ENCODE measurements around the gene VWA5B1. TPM values are rescaled to one million over a fixed set of nuclear protein-coding genes. Genes with fewer than 3 reads are reported as not detected.

The VWA5B1 gene
- total RNA-seq, 1 donor from 2014 or later: not detected

GRCh38 chr1:20252587-20252986, 38.1 kb upstream of the VWA5B1 start:
- DNase-seq (ENCODE audit: low spot score in 2 of 2): no peak
- no peak overlapping the region for H3K4me3 ChIP-seq
- TF ChIP-seq, protein P1, sequence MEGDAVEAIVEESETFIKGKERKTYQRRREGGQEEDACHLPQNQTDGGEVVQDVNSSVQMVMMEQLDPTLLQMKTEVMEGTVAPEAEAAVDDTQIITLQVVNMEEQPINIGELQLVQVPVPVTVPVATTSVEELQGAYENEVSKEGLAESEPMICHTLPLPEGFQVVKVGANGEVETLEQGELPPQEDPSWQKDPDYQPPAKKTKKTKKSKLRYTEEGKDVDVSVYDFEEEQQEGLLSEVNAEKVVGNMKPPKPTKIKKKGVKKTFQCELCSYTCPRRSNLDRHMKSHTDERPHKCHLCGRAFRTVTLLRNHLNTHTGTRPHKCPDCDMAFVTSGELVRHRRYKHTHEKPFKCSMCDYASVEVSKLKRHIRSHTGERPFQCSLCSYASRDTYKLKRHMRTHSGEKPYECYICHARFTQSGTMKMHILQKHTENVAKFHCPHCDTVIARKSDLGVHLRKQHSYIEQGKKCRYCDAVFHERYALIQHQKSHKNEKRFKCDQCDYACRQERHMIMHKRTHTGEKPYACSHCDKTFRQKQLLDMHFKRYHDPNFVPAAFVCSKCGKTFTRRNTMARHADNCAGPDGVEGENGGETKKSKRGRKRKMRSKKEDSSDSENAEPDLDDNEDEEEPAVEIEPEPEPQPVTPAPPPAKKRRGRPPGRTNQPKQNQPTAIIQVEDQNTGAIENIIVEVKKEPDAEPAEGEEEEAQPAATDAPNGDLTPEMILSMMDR (IDR thresholded peaks at IDR 0.05): no peak

DNA sequence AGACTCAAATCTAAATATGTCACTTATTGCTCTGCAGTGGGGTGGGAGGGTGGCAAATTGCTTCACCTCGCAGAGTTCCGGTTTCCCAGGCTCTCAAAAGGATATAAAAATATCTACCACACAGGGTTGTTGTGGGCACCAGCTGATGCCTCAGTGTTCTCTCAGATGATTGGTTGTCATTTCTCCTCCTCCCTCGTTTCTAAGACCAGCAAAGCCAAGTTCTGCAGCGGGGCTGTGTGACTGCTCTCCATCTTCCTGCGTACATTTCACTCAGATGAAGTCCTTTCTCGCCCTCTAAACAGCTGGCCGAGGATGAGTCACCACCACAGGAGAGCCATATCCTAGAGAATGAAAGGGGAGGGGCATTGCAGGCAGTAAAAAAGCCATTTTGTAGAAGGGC, 35.0 kb upstream of the VWA5B1 start:
- Histone ChIP-seq H3K27me3 (no peaks in the 10 kb centered on the region), H3K9me3 (no peaks in the 10 kb centered on the region), H3K4me3 (no peak overlapping the region), H3K36me3 (no peaks in the 10 kb centered on the region), H3K27ac (no peak overlapping the region), H3K4me1 (no peaks in the 10 kb centered on the region)
- no peak for DNase-seq (ENCODE audit: low spot score in 2 of 2)
- intact Hi-C loops (cut with DNase I): no loop called here
- TF ChIP-seq, protein P1 (IDR thresholded peaks at IDR 0.05): no peak

More at GRCh38 chr1:20252587-20252986, 38.1 kb upstream of the VWA5B1 start:
- Histone ChIP-seq H3K9me3 (no peaks in the 10 kb centered on the region), H3K27ac (no peak overlapping the region), H3K27me3 (no peaks in the 10 kb centered on the region), H3K36me3 (no peaks in the 10 kb centered on the region), H3K4me1 (no peaks in the 10 kb centered on the region)
- intact Hi-C loops (cut with DNase I): no loop called here

DNA sequence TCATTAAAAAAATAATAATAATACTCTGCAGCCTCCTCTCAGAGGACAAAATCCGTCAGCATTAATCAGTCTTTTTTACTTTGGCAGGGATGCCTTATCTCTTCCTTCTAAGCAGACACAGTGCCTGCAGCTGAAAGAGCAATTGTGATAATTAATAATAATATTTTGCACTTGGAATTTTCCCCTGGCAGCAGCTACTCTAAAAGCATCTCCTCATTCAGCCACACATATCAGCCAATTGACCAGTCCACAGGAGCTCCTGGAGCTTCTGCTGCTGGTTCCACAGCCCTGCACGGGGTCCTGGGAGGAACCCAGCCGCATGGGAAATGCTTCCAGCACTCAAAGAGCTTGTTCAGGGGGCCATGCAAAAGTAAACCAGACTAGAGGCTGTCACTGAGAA, 31.0 kb upstream of the VWA5B1 start:
- intact Hi-C loops (cut with DNase I): no loop called here
- no peaks in the 10 kb centered on the region for H3K4me1 ChIP-seq
- H3K4me3 ChIP-seq: no peak overlapping the region
- H3K36me3 ChIP-seq: no peaks in the 10 kb centered on the region
- no peaks in the 10 kb centered on the region for H3K27me3 ChIP-seq
- no peak for DNase-seq (ENCODE audit: low spot score in 2 of 2)
- H3K27ac ChIP-seq: no peak overlapping the region
- TF ChIP-seq, protein P1 (IDR thresholded peaks at IDR 0.05): no peak
- H3K9me3 ChIP-seq: no peaks in the 10 kb centered on the region

DNA sequence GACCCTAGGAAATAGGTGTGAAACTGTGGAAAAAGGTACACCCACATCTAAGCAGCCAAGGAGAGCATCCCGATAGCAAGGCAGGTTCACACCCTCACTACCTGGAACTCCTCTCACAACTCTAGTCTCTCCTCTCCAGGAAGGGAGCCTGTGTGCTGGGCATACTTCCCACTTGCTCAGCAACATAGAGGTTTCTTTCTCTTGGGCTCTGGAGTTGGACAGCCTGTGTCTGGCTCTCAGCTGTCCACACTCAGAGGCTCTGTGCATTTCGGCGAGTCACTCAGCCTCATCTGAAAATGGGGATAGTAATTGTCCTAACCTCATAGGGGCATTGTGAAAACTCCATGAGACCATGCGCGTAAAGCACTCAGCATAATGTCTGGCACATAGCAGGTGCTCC, 29.6 kb upstream of the VWA5B1 start:
- DNase-seq (ENCODE audit: low spot score in 2 of 2): no peak
- Histone ChIP-seq H3K4me3 (no peak overlapping the region), H3K36me3 (no peaks in the 10 kb centered on the region), H3K27ac (no peak overlapping the region), H3K4me1 (no peaks in the 10 kb centered on the region), H3K27me3 (no peaks in the 10 kb centered on the region), H3K9me3 (no peaks in the 10 kb centered on the region)
- intact Hi-C loops (cut with DNase I): no loop called here
- TF ChIP-seq, protein P1 (IDR thresholded peaks at IDR 0.05): no peak

DNA sequence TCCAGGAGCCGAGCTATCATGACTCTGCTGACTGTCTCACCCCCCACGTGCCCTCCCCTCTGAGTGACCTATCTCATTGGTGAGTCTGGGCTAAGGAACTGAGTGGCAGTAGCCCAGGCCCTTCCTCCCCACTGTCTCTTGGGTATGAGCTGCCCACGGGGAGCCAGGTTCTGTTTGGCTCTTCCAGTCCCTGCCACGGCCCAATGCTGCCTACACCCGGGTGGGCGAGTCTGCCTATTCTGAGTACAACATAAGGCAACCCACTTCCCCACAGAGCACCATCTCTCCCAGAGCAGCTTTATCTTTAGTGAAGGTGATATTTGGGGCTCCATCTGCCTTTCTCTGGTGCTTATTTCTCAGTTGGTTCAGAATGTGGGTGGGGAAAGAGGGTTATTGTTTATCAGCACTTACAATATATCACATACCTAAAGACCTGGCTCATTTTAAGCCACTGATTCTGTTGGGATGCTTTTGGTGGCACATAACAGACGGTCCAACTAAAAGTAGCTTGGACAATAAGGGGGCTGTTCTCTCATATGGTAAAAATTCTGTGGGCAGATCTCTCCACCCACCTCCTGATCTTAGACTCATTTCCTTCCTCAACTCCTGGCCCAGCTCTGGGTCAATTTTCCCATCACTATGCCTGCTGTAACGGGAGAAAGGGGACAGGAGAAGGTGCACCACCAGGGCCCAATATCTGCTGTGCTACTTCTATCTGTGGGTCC, 27.7 kb upstream of the VWA5B1 start:
- no peaks in the 10 kb centered on the region for H3K27me3 ChIP-seq
- intact Hi-C loops (cut with DNase I): no loop called here
- no peak overlapping the region for H3K4me3 ChIP-seq
- no peaks in the 10 kb centered on the region for H3K9me3 ChIP-seq
- TF ChIP-seq, protein P1 (IDR thresholded peaks at IDR 0.05): no peak
- H3K36me3 ChIP-seq: no peaks in the 10 kb centered on the region
- no peak for DNase-seq (ENCODE audit: low spot score in 2 of 2)
- H3K4me1 ChIP-seq: no peaks in the 10 kb centered on the region
- no peak overlapping the region for H3K27ac ChIP-seq

Measured in ascending aorta (tissue), 2 donors.